GM19467 (cell line): ENCODE results near the gene APOL2.
"Not testable (repeated sequence)": the region's sequence is repeated elsewhere in the genome, so short reads cannot be mapped to it uniquely, and the experiment has no call there.

Experiments
- ATAC-seq: cut with Tn5 transposase; IDR thresholded peaks from one replicate; pipeline ENCODE4 v1.9.1; 2021; ENCODE audit warnings: mild to moderate bottlenecking, moderate library complexity; ENCODE audit not compliant: unreplicated experiment

APOL2 gene

DNA sequence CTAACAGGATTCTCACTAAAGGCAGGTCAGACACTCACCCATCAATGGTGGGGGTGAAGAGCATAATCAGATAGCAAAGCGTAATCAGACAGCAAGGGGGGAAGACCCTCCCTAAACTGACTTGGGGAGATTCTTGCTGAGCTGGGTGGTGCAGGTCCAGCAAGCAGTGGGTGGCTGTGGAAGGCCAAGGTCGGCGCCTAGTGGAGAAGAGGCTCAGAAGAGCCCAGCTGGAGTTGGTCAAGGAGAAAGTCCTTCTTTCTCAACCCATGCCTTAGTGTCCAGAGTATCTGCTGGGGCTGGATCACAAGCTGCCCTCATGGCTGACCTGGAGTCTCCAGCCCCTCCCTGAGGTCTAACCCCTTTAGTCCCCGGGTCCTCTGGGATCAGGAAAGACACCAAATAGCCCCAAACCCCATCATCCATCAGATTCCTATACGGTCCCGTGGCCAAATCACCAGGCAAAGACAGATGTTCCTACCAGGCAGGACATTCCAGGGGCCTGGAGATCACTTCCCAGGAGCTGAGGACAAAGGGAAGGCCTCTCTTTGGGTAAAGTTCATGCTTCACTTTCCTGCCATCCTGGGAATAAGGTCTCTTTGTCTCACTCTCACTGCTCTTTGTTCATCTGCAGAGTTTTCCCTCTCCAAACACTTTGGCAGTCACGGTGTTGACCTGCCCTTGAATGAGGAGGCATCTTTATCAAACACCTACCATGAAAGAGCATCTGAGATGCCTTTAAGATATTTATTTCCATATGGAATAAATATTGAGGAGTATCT is 24.7 kb upstream of the APOL2 start:
- not testable (repeated sequence) for ATAC-seq

DNA sequence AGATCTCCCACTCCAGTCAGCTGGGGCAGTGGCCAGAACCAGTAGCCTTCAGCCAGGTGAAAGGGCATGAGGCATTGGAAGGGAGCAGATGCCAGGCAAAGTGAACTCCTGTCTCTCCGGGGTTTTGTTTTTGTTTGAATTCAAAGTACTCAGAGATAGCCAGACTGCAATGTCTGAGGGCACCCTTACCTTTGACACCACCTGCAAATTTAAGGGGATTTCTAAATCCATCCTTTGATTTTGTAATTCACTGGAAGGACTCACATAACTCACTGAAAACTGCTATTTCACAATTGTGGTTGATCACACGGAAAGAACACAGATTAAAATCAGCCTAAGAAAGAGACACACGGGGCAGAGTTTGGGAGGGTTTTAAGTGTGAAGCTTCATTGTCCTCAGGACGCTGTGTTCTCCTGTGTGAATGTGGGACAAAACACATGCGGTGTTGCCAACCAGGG is 23.9 kb upstream of the APOL2 start:
- not testable (repeated sequence) for ATAC-seq

DNA sequence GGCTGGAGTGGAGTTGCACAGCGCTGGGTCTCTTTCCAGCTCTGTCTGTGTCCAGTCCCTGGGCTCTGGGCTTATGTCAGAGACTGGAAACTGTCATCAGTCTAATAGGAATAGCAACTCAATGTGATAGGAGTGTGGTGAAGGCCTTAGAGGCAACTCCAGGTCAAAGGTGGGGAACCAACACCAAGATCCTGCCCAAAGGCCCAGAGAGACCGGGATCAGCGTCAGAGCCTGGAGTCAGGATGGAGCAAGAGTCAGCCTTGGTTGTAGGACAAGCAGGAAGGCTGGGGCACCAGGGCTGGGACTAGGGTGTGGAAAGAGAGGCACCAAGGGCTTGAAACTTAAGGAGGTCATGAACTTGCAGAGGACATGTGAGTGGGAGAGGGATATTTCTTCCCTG is 23.0 kb upstream of the APOL2 start:
- not testable (repeated sequence) for ATAC-seq

DNA sequence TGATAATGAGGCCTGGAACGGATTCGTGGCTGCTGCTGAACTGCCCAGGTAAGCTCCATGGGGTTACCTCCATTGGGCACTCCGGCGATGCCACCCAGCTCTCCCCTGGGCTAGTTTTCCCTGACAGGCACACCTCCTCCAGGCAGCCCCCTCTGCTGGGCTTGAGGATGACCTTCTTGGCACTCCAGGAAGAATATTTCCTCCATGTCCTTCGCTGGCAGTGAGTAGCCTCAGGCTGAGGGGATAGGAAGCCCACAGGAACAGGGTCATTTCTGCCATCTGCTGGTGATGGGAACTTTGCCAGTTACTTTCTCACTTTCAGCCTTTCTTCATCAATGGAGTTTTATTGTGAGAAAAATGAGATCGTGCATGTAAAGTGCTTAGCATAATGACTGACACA is 22.3 kb upstream of the APOL2 start:
- not testable (repeated sequence) for ATAC-seq

DNA sequence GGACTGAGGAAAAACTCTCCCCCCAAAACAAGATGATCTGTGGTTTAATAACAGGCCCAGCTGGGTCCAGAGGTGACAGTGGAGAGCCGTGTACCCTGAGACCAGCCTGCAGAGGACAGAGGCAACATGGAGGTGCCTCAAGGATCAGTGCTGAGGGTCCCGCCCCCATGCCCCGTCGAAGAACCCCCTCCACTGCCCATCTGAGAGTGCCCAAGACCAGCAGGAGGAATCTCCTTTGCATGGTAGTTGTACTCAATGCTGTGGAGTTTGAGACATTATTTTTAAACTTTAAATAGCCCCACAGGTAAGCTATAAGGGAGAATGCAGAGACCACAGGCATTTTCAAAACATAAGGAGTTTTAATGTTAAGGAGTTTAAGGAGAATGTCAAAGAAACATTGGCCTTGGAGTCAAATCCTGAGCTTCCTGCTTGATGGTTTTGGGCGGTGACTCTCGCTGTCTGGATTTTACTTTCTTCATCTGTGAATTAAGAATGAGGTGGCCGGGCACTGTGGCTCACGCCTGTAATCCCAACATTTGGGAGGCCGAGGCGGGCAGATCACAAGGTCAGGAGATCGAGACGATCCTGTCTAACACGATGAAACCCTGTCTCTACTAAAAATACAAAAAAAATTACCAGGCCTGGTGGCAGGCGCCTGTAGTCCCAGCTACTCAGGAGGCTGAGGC is 20.4 kb upstream of the APOL2 start:
- no peak for ATAC-seq

DNA sequence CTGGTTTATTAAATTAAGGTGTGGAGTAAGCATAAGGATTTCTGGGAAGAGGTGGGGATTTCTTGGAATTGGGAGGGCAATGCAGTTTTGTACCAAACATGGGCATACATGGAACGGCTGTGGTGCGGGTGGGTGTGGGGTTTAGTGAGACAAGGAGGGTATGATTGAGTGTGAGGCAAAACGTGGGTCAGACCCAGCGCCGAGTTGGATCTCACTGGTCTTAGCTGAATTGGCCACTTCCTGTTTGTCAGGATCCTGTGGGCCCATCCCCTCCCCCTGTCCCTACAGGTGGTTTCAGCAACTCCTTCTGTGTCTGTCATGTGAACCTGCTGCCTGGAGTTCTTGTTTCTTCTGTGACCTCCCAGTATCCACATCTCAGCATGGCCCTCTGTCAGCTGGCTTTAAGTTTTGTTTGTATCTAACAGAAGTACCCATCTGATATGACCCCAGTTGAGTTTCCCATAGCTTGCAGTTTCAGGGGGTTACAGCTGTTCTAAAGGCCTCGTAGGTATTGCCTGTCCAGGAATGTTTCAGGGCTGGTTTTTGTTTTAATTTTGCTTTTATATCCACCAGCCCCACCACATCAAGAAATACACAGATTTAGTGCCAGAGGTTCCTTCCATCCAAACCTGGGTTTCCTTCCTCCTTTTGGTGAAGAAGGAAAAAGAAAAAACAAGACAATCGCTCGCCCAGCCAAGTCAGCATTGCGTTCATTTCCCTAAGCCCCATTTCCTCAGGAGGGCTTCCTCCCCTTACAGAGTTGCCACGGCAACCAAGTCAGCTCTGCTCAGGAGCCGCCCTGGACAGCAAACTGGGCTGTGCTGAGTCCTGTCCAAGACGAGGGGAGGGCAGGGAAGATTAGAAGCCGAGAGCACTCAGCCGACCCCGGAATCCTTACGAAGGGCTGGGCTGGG is 19.6 kb upstream of the APOL2 start:
- ATAC-seq = no peak

DNA sequence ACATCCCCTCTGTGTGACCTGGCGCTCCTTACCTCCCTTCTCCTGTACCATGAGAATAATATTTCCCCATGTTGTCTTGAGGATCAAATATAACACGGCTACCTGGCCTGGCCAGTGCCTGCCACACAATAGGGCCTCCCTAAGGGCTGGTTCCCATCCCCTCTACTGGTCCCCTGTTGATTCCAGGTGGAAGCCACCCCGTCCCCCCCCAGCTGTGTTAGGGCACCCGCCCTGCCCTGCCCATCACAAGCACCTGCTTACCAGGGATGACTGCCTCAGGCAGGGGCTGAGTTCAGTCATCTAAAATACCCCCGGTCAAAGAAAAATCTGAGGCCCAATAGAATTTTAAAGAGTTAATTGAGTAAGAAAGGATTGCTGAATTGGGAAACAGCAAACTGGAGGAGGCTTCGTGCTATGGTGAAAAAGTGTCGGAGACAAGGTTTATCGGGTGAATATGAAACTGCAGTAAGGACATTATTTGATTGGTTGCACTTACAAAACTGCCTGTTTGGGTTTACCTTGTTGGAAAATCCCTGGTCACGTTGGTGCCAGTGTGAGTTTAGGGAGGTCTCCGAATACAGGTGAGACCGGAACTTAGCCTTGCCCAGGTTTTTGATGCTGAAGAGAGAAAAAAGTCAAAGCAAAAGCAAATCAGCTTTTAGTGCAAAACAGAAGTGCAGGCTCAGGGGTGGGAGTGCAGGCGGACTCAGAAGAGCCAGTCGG is 18.8 kb upstream of the APOL2 start:
- ATAC-seq = no peak

DNA sequence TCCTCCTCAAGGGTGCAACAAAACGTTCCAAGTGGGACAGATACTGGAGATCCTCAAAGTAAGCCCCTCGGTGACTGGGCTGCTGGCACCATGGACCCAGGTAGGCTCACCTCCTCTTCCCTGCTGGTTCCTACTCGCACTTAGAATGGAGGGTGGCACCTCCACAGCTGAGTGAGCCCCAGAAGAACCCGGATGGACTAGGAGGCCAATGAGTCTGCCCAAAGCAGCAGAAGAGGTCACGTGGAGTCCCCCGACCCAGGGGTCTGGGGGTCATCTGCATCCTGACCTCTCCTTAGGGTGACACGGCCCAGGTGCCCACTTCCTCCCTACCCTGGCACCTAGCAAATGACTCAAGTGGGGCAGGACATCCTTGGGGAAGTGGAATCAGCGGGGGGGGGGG is 18.0 kb upstream of the APOL2 start:
- ATAC-seq = no peak

DNA sequence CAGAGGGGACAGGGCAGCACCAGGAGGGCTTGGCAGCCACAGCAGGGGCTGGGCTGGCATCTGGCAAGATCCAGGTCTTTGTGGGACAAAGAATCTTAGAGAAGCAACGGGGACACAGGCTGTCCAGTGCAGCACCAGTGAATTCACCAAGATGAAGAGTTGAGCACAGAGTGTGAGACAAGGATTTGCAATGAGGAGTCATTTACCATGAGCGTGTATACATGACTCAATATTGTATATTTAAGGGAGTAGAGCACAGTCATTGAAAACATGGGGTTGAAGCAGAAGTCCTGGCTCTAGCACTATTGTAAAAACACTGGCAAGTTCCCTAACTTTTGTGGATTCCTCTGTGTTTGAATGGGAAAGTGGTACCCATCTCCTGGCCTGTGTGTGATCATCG is 17.2 kb upstream of the APOL2 start:
- no peak for ATAC-seq

DNA sequence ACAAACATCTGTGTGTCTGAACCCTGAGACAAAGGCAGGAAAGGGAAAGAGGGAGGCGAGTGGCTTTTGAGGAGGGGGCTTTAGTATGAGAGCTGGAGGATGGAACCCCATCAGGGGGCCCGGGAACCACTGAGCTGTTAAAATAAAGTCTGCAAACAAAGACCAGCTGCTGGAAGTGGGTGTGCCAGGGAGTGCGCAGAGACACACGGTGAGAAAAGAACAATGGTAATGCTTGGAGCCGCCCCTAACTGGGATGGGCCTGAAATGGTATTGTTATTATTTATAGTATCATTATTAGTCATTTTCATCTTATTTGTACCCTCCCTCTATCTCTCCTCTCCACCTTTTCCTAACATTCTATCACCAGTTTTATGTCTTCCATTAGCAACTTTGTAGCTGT is 16.2 kb upstream of the APOL2 start:
- not testable (repeated sequence) for ATAC-seq

DNA sequence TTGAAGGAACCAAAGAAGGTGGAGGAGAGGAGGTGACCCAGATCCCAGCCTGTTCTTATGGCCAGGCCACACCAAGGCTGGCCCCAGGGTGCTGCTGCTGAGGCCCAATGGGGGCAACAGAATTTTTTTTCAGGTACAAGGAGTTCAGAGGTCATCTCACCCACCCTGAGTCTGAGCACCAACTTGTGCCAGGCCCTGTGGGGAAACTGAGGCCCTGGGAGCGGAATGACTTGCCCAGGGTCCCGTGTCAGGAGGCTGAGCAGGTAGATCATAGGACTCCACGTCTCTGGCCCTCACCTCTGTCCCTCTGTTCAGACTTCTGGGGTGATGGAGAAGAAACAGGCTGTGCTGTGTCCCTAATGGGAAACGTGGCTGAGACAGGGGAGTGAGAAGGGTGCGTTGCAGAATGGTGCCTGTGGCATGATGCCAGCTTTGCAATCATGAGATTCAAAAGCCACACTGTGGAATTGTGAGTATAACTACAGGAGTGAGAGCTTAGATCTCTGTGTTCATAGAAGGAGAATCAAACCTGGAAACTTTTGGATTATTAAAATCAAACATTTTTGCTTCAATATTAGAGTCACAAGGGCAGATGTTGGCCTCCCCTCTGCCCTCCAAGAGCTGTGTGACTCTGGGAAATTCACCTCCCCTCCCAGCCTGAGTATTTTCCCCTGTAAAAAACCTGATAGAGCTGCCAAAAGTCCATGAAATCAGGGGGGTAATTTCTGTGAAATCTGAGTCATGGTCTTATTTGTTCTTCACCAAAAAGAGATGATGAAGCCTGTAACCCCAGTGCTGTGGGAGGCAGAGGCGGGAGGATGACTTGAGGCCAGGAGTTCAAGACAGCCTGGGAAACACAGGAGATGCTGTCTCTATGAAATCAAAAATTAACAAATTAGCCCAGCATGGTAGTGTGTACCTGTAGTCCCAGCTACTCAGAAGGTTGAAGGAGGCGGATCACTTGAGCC is 14.5 kb upstream of the APOL2 start:
- no peak for ATAC-seq

DNA sequence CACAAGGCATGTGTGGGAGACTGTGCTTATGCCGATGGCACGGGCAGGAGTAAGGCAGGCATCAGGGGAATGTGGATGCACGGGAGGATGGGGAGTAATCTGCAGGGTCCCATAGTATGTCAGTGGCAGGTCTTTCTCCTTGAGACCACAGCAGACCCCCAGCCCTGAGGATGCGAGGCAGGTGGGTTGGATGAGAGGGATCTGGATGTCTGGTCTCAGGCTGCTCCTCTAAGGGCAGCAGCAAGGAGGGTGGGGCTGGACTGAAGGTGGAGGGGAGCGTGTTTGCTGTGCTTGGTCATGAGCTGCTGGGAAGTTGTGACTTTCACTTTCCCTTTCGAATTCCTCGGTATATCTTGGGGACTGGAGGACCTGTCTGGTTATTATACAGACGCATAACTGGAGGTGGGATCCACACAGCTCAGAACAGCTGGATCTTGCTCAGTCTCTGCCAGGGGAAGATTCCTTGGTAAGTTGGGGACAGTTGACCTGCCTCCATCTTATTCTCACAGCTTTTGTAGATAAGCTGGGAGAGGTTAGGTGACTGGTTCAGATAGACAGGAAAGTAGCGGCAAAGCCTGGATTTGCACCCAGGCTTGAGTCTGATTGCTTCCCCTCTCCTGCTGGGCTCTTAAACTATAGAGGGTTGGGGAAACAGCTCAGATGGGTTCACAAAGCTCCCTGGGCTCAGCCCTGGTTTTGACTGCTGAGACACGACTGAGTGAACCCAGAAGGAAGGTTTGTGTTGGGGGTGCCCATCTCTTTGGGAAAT is 13.6 kb upstream of the APOL2 start, which contains the start of gene APOL1:
APOL1 (plus strand) TSS at position 380 of the 769 bp plus-strand sequence. CDS start 1,823 bp downstream, outside the sequence.
- ATAC-seq = no peak

DNA sequence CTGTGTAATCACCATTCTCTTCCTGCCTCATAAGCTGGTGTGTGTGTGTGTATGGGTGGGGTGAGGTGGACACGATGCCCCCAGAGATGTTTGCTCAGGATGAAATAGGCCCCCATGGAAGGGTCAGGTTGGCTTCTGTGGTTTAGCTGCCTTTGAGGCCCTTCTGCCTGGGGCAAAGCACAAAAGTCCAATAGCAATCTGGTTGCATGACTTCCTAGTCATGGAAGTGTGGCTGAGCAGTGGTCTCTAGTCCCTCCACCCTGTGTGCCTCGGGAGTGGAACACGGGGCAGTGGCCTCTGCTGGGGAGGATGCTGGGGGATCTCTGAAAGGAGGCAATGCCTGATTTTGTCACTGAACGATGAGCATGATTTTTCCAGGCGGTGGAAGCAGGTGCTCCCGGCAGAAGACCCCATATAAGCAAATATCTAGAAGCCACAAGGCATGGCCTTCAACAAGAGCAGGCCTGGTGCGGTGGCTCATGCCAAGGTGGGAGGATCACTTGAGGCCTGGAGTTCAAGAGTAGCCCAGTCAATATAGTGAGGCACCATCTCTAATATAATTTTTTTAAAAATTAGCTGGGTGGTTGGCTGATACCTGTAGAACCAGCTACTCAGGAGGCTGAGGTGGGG is 12.8 kb upstream of the APOL2 start:
- ATAC-seq = not testable (repeated sequence)

DNA sequence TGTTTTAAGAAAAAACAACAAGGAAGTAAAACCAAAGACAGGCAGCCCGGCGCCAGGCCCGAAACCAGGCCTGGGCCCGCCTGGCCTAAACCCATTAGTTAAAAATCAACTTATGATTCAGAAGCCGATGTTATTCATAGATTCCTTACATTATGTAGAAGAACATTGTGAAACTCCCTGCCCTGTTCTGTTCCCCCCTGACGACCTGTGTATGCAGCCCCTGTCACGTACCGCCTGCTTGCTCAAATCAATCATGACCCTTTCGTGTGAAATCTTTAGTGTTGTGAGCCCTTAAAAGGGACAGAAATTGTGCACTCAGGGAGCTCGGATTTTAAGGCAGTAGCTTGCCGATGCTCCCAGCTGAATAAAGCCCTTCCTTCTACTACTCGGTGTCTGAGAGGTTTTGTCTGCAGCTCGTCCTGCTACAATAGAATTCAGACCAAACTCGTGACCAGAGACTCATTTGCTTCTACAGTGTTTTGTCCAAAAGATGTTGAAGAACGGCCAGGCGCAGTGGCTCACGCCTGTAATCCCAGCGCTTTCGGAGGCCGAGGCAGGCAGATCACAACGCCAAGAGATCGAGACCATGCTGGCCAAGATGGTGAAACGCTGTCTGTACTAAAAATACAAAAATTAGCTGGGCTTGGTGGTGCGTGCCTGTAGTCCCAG is 11.1 kb upstream of the APOL2 start:
- not testable (repeated sequence) for ATAC-seq

DNA sequence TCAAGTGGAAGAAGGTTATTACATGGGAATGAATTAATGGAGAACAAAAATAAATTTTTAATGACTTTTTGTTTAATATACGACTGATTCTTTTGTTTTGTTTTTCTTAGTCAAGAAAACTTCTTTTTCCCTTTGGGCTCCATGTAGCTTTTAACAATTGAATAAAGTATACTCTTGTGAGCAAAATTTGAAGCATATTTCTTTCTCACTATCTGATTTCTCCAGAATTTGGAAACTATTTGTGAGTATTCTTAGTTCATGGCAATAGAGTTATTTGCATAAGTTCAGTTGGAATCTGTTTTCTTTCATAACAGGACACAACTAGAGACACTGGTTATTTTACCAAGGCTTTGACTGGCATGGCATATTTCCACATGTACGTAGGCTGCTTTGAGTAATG is 9.8 kb upstream of the APOL2 start:
- ATAC-seq = no peak

DNA sequence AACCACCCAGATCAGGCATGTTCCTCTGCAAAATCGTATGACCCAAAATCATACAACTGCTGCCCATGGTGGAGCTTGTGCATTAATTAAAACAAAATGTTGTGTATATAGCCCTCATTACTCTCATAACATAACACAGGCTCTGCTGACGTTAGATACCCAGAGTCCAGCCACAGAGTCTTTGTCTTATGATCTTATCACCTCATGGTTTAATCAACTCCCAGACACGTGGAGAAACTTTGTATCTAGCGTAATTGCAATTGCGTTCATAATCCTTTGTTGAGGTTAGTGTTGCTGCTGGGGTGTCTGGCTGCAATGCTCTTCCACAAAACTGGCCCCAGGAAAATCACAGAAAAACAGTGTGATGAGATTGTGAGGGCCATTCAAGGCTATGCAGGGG is 8.6 kb upstream of the APOL2 start:
- ATAC-seq = no peak

DNA sequence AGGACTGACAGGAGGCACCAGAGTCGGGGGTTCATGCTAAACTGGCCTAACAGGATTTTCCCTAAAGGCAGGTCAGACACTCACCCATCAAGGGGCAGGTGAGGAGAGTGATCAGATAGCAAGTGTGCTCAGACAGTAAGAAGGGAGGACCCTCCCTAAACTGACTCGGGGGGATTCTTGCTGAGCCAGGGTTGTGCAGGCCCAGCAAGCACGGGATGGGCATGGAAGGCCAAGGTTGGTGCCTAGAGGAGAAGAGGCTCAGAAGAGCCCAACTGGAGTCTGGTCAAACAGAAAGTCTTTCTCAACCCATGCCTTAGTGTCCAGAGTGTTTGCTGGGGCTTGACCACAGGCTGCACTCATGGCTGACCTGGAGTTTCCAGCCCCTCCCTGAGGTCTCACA is 7.4 kb upstream of the APOL2 start:
- no peak for ATAC-seq
